ENCODE measurements around the gene HCN1. TPM values are rescaled to one million over a fixed set of nuclear protein-coding genes. Genes with fewer than 3 reads are reported as not detected.
"Not testable (repeated sequence)": the region's sequence is repeated elsewhere in the genome, so short reads cannot be mapped to it uniquely, and the experiment has no call there.

HCN1 gene
- total RNA-seq, 1 experiment from 2014 or later: not detected

DNA sequence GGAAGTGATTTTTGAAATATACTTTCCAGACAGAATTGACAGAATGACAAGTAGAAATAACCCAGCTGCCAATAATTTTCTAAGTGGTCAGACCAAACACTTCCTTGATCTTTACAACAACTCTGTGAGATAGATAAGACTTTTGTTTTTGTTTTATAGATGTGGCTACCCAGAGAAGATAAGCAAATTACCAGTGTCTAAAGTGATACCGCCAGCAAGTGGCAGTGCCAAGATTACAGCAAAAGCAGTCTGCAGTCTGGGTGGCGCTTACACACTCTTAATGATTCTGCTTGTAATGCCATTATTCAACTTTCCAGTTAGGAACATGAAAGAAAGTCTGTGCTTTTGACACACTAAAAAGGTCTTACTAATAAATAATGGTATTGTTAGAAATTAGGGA is 92.1 kb downstream of the HCN1 start:
- Histone ChIP-seq H3K9me3 (ENCODE audit: low read length) (peaks cover 34% of the 10 kb centered on the region), H4K20me1 (ENCODE audit: insufficient read depth, low read depth, low read length) (no peaks in the 10 kb centered on the region), H3K4me3 (ENCODE audit: low read length) (no peak overlapping the region), H3K4me1 (ENCODE audit: low read length) (no peaks in the 10 kb centered on the region), H2AFZ (ENCODE audit: low read length) (no peak overlapping the region), H3K9me2 (replicated peaks; ENCODE audit: insufficient read depth, low read length) (no peaks in the 10 kb centered on the region), H3K27ac (ENCODE audit: low read length) (no peak overlapping the region), H3K36me3 (ENCODE audit: insufficient read depth, low read length) (no peaks in the 10 kb centered on the region), H3K9ac (ENCODE audit: low read length) (no peak overlapping the region), H3K79me2 (ENCODE audit: low read length) (no peaks in the 10 kb centered on the region), H3K4me2 (ENCODE audit: low read depth, low read length, poor library complexity, severe bottlenecking) (no peak overlapping the region), H3K27me3 (ENCODE audit: low read length) (no peaks in the 10 kb centered on the region)
- DNase-seq: no peak

DNA sequence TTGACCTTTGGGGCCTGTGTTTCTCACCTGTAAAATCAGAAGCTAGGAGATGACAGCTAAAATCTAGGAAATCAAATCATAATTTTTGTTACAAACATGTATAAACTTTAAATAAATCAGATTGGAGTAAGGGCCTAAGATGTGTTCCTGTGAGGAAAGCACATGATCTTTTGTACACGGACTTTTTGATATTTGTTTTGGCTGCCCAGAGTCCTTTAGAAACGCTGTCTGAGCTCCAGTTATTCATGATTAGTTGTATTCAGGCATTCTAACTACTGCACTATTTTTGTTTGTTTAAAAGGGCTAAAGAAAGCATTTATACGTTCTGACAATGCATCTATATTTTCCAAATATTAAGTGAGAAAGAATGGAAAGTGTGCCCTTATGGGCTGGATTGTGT is 94.8 kb downstream of the HCN1 start:
- H3K4me1 ChIP-seq (ENCODE audit: low read length): no peaks in the 10 kb centered on the region
- no peak for DNase-seq
- H3K27me3 ChIP-seq (ENCODE audit: low read length): no peaks in the 10 kb centered on the region
- H3K79me2 ChIP-seq (ENCODE audit: low read length): no peaks in the 10 kb centered on the region
- no peak overlapping the region for H2AFZ ChIP-seq (ENCODE audit: low read length)
- no peaks in the 10 kb centered on the region for H4K20me1 ChIP-seq (ENCODE audit: insufficient read depth, low read depth, low read length)
- H3K9me3 ChIP-seq (ENCODE audit: low read length): peaks cover 25% of the 10 kb centered on the region
- no peaks in the 10 kb centered on the region for H3K36me3 ChIP-seq (ENCODE audit: insufficient read depth, low read length)
- H3K9ac ChIP-seq (ENCODE audit: low read length): no peak overlapping the region
- H3K27ac ChIP-seq (ENCODE audit: low read length): no peak overlapping the region
- H3K9me2 ChIP-seq (replicated peaks; ENCODE audit: insufficient read depth, low read length): no peaks in the 10 kb centered on the region
- H3K4me3 ChIP-seq (ENCODE audit: low read length): no peak overlapping the region
- H3K4me2 ChIP-seq (ENCODE audit: low read depth, low read length, poor library complexity, severe bottlenecking): no peak overlapping the region

DNA sequence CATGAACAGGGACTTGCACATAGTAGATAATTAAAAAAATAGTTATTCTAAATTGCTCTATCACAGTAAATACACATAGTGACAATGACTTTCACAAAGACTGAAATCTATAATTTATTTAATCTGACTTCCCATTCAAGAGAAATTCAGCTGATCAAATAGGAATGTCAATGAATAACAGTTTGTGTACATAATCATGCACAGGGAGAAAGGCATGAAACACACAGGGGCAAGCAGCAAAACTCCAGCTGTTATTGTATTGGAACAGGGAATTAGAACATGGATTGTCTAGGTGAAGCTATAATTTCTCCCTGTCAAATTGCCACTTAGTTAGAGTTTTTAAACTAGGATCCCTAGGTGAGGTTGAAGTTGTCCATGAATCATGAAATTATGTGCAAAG is 99.9 kb downstream of the HCN1 start:
- Histone ChIP-seq H4K20me1 (ENCODE audit: insufficient read depth, low read depth, low read length) (no peaks in the 10 kb centered on the region), H3K9ac (ENCODE audit: low read length) (no peak overlapping the region), H3K27ac (ENCODE audit: low read length) (no peak overlapping the region), H3K79me2 (ENCODE audit: low read length) (no peaks in the 10 kb centered on the region), H2AFZ (ENCODE audit: low read length) (no peak overlapping the region), H3K4me3 (ENCODE audit: low read length) (no peak overlapping the region), H3K27me3 (ENCODE audit: low read length) (no peaks in the 10 kb centered on the region), H3K36me3 (ENCODE audit: insufficient read depth, low read length) (no peaks in the 10 kb centered on the region), H3K4me2 (ENCODE audit: low read depth, low read length, poor library complexity, severe bottlenecking) (no peak overlapping the region), H3K4me1 (ENCODE audit: low read length) (no peaks in the 10 kb centered on the region), H3K9me2 (replicated peaks; ENCODE audit: insufficient read depth, low read length) (no peaks in the 10 kb centered on the region), H3K9me3 (ENCODE audit: low read length) (peaks cover 27% of the 10 kb centered on the region)
- DNase-seq: no peak

DNA sequence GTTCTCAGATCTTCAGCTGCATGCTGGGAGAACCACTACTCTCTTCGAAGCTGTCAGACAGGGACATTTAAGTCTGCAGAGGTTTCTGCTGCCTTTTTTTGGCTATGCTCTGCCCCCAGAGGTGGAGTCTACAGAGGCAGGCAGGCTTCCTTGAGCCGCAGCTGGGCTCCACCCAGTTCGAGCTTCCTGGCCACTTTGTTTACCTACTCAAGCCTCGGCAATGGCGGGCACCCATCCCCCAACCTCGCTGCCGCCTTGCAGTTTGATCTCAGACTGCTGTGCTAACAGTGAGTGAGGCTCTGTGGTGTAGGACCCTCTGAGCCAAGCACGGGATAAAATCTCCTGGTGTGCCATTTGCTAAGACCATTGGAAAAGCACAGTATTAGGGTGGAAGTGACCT is 110.2 kb downstream of the HCN1 start:
- not testable (repeated sequence) for H3K9me2 ChIP-seq (replicated peaks; ENCODE audit: insufficient read depth, low read length); H3K9ac ChIP-seq (ENCODE audit: low read length); DNase-seq; H3K4me2 ChIP-seq (ENCODE audit: low read depth, low read length, poor library complexity, severe bottlenecking); H3K27me3 ChIP-seq (ENCODE audit: low read length); H3K4me3 ChIP-seq (ENCODE audit: low read length); H4K20me1 ChIP-seq (ENCODE audit: insufficient read depth, low read depth, low read length); H3K36me3 ChIP-seq (ENCODE audit: insufficient read depth, low read length); H3K27ac ChIP-seq (ENCODE audit: low read length); H2AFZ ChIP-seq (ENCODE audit: low read length); H3K4me1 ChIP-seq (ENCODE audit: low read length); H3K79me2 ChIP-seq (ENCODE audit: low read length)
- H3K9me3 ChIP-seq (ENCODE audit: low read length): peaks cover 14% of the 10 kb centered on the region; the same call in 1 of the 2 replicates

DNA sequence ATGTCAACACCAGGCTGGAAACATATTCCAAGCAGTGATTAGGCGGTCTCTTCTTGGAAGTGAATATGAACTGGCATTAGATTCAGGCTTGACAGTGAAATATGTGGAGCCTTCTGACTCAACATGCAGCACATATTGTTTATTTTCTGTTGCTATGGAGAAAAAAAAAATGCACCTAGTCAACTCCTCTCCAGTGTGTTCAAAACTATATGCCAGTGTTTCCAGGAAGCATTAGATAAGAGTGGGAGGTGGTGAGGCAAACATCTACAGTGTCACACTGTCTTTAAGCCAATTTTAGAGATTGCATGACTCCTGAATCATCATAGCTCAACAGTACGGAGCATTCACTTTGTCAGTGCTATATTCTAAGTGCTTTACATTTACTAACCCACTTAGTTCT is 117.9 kb downstream of the HCN1 start:
- H3K4me3 ChIP-seq (ENCODE audit: low read length): no peak overlapping the region
- H3K9me2 ChIP-seq (replicated peaks; ENCODE audit: insufficient read depth, low read length): no peaks in the 10 kb centered on the region
- no peaks in the 10 kb centered on the region for H3K36me3 ChIP-seq (ENCODE audit: insufficient read depth, low read length)
- no peak for DNase-seq
- no peaks in the 10 kb centered on the region for H3K4me1 ChIP-seq (ENCODE audit: low read length)
- H2AFZ ChIP-seq (ENCODE audit: low read length): no peak overlapping the region
- H3K79me2 ChIP-seq (ENCODE audit: low read length): no peaks in the 10 kb centered on the region
- no peak overlapping the region for H3K9ac ChIP-seq (ENCODE audit: low read length)
- H3K27me3 ChIP-seq (ENCODE audit: low read length): no peaks in the 10 kb centered on the region
- no peak overlapping the region for H3K4me2 ChIP-seq (ENCODE audit: low read depth, low read length, poor library complexity, severe bottlenecking)
- H3K9me3 ChIP-seq (ENCODE audit: low read length): peaks cover 7% of the 10 kb centered on the region
- H4K20me1 ChIP-seq (ENCODE audit: insufficient read depth, low read depth, low read length): no peaks in the 10 kb centered on the region
- no peak overlapping the region for H3K27ac ChIP-seq (ENCODE audit: low read length)

DNA sequence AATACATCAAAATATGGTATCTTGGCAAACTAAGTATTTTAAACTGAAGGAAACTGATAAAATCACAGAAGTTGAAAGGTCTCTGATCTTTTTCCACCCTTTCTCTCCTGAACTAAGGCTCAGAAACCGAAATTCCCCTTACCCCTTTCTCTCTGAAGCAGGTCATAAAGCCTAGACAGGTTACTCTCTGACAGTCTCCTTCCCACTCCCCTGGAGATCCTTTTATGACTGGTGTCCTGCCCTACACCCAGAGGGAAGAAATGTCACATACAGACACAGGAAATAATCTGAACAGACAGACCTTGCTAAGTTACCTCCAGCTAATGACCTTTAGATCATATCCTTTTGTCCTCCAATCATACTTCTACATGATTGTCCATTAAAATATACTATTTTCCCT is 127.4 kb downstream of the HCN1 start:
- no peaks in the 10 kb centered on the region; the same call in 1 of the 2 replicates for H3K36me3 ChIP-seq (ENCODE audit: insufficient read depth, low read length)
- H3K4me2 ChIP-seq (ENCODE audit: low read depth, low read length, poor library complexity, severe bottlenecking): no peak overlapping the region
- no peak overlapping the region for H2AFZ ChIP-seq (ENCODE audit: low read length)
- H3K4me3 ChIP-seq (ENCODE audit: low read length): no peak overlapping the region
- no peaks in the 10 kb centered on the region for H3K27me3 ChIP-seq (ENCODE audit: low read length)
- no peak for DNase-seq
- no peaks in the 10 kb centered on the region for H4K20me1 ChIP-seq (ENCODE audit: insufficient read depth, low read depth, low read length)
- no peak overlapping the region for H3K27ac ChIP-seq (ENCODE audit: low read length)
- peaks cover 20% of the 10 kb centered on the region; the same call in 1 of the 2 replicates for H3K9me3 ChIP-seq (ENCODE audit: low read length)
- H3K4me1 ChIP-seq (ENCODE audit: low read length): no peaks in the 10 kb centered on the region
- no peak overlapping the region for H3K9ac ChIP-seq (ENCODE audit: low read length)
- H3K9me2 ChIP-seq (replicated peaks; ENCODE audit: insufficient read depth, low read length): no peaks in the 10 kb centered on the region
- H3K79me2 ChIP-seq (ENCODE audit: low read length): no peaks in the 10 kb centered on the region

DNA sequence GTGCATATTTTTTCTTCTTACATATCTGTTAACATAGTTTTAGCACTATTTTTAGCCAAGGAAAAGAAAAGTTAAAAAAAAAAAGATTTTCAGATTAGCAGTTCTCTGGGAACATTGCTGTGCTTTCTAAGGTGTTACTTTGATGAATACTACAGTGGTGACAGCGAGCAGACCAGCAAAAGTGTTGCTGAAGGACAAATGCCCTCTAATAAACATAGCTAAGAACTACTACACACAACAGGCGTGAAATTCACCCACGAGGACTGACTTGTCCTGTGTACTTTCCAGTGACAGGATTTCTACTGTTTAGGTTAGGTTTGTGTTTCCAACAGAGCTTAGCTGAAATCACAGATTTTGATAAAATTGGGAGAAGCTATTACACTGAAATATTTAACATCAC is 153.8 kb downstream of the HCN1 start:
- Histone ChIP-seq H3K27ac (ENCODE audit: low read length) (no peak overlapping the region), H3K27me3 (ENCODE audit: low read length) (no peaks in the 10 kb centered on the region), H3K9me3 (ENCODE audit: low read length) (peaks cover 22% of the 10 kb centered on the region), H3K79me2 (ENCODE audit: low read length) (no peaks in the 10 kb centered on the region), H2AFZ (ENCODE audit: low read length) (no peak overlapping the region), H4K20me1 (ENCODE audit: insufficient read depth, low read depth, low read length) (no peaks in the 10 kb centered on the region), H3K4me3 (ENCODE audit: low read length) (no peak overlapping the region), H3K4me1 (ENCODE audit: low read length) (no peaks in the 10 kb centered on the region), H3K4me2 (ENCODE audit: low read depth, low read length, poor library complexity, severe bottlenecking) (no peak overlapping the region), H3K9ac (ENCODE audit: low read length) (no peak overlapping the region), H3K9me2 (replicated peaks; ENCODE audit: insufficient read depth, low read length) (no peaks in the 10 kb centered on the region), H3K36me3 (ENCODE audit: insufficient read depth, low read length) (no peaks in the 10 kb centered on the region)
- no peak for DNase-seq

DNA sequence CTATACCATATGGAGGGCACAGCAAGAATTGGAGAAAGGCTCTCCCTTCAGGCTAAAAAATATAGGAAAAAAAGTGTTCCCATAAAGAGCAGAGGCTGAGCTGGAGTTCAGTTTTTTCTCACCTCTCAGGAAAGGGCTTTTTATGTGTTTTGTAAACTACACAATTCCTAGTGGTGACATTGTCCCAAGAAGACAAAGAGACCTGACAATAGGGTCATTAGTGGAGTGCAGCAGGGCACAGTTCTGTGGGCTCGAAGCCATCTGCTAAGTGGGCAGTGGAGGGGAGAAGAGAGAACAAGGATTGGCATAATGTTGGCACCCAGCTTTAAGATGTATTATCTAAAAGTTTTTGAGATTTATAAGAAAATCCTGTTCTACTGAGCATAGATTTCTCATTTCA is 162.5 kb downstream of the HCN1 start:
- H3K9ac ChIP-seq (ENCODE audit: low read length): no peak overlapping the region
- no peak overlapping the region for H3K27ac ChIP-seq (ENCODE audit: low read length)
- DNase-seq: no peak
- H3K36me3 ChIP-seq (ENCODE audit: insufficient read depth, low read length): no peaks in the 10 kb centered on the region
- H3K9me3 ChIP-seq (ENCODE audit: low read length): peaks cover 26% of the 10 kb centered on the region
- no peaks in the 10 kb centered on the region for H3K79me2 ChIP-seq (ENCODE audit: low read length)
- H4K20me1 ChIP-seq (ENCODE audit: insufficient read depth, low read depth, low read length): no peaks in the 10 kb centered on the region
- no peaks in the 10 kb centered on the region for H3K27me3 ChIP-seq (ENCODE audit: low read length)
- no peak overlapping the region for H3K4me3 ChIP-seq (ENCODE audit: low read length)
- no peak overlapping the region for H2AFZ ChIP-seq (ENCODE audit: low read length)
- H3K9me2 ChIP-seq (replicated peaks; ENCODE audit: insufficient read depth, low read length): no peaks in the 10 kb centered on the region
- no peak overlapping the region for H3K4me2 ChIP-seq (ENCODE audit: low read depth, low read length, poor library complexity, severe bottlenecking)
- H3K4me1 ChIP-seq (ENCODE audit: low read length): no peaks in the 10 kb centered on the region

All from Karpas-422 (cell line).